ENCODE measurements around the gene CIZ1. TPM values are rescaled to one million over a fixed set of nuclear protein-coding genes. Genes with fewer than 3 reads are reported as not detected.

Gene CIZ1
- polyA plus RNA-seq, 1 of the 3 experiments (the other 2 are of a cell fraction): 37.0 TPM

GRCh38 chr9:128224877-128225276 is 33.5 kb upstream of the CIZ1 start:
- WGBS (ENCODE audit: low lambda C conversion rate): 93% methylated on average over 6 of the region's 7 CpGs
- no peak for DNase-seq
- Histone ChIP-seq H4K20me1 (ENCODE audit: insufficient read depth) (no peaks in the 10 kb centered on the region), H3F3A (replicated peaks; ENCODE audit: insufficient read depth) (no peaks in the 10 kb centered on the region), H3K9me2 (no peaks in the 10 kb centered on the region), H3K36me3 (replicated peaks in 1 of 2; ENCODE audit: control insufficient read depth in 1 of 2, insufficient read depth in 2 of 2, low read length in 1 of 2) (peaks cover 10 to 13% of the 10 kb centered on the region in 2 experiments), H3K4me1 (ENCODE audit: control insufficient read depth in 1 of 2, insufficient read depth in 2 of 2, low read depth in 1 of 2, low read length in 1 of 2) (no peaks in the 10 kb centered on the region), H3K4me2 (no peak overlapping the region), H3K79me2 (ENCODE audit: insufficient read depth) (no peaks in the 10 kb centered on the region), H3K9ac (no peak overlapping the region), H3K4me3 (ENCODE audit: low read depth in 2 of 2, low read length in 1 of 2) (no peak overlapping the region), H3K9me3 (no peaks in the 10 kb centered on the region), H3K27me3 (ENCODE audit: insufficient read depth) (no peaks in the 10 kb centered on the region), H3K27ac (ENCODE audit: low read depth in 2 of 2, low read length in 1 of 2) (no peak overlapping the region), H2AFZ (ENCODE audit: low read depth) (no peak overlapping the region)
- POLR2A ChIA-PET: no interaction called here
- CTCF ChIA-PET: no interaction called here
- TF ChIP-seq SMC3 (IDR thresholded peaks at IDR 0.05; ENCODE audit: low read depth, low read length) (no peak), ELF1 (IDR thresholded peaks at IDR 0.05) (no peak), EP300 (IDR thresholded peaks at IDR 0.05; ENCODE audit: borderline replicate concordance in 1 of 2, low read depth in 1 of 2, low read length in 1 of 2) (no peak), IRF3 (IDR thresholded peaks at IDR 0.05; ENCODE audit: low read depth, low read length) (no peak), NFIC (IDR thresholded peaks at IDR 0.05; ENCODE audit: borderline replicate concordance) (no peak), GABPA (IDR thresholded peaks at IDR 0.05; ENCODE audit: low read depth) (no peak), TAF1 (IDR thresholded peaks at IDR 0.05; ENCODE audit: borderline replicate concordance, low read depth, low read length) (no peak)
- TF ChIP-seq, protein P1, sequence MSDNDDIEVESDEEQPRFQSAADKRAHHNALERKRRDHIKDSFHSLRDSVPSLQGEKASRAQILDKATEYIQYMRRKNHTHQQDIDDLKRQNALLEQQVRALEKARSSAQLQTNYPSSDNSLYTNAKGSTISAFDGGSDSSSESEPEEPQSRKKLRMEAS (IDR thresholded peaks at IDR 0.05; ENCODE audit: low read depth): no peak

DNA sequence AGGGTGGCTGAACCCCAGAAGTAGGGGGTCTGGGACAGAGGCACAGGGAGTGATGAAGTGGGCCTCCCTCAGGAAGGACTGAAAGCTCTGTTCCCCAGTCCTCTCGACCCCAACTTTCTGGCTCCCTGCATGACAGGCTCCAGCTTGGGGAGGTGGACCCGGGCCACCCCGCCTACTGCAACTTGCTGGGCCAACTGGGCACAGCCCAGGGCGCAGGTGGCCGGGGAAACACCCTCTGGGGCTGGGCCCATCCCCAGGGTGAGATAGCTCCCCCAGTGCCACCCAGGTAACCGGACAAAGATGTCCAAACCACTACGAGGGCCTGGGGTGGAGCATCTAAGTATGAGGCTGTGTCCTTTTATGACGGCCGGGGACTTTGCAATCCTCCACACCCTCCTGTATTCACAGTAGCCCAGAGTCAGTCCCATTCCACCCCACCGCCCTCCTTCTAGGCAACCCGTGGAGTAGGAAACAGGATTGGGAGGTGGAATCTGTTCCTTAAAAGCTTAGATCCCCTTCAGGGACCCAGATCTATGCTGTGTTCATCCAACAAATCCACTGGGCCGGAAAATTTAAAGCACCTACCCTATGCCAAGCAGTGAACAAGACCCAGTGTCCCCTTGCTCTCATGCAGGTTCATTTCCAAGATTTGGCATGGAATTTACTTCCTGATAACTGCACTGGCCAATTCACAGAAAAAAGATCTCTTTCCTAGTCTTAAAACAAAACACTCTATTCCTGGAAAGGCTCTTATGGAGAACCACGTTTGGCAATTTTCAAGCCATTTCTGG is 31.7 kb upstream of the CIZ1 start:
- no peaks in the 10 kb centered on the region for H3K9me3 ChIP-seq
- CTCF ChIA-PET: interaction anchor here (1.2 kb wide), 1 partner anchor 10 kb away, joined by 3 read pairs; no protein-coding TSS in a partner anchor
- H3K4me2 ChIP-seq: no peak overlapping the region
- no peak overlapping the region for H3K4me3 ChIP-seq (ENCODE audit: low read depth in 2 of 2, low read length in 1 of 2)
- POLR2A ChIA-PET: no interaction called here
- H3K9ac ChIP-seq: no peak overlapping the region
- no peaks in the 10 kb centered on the region for H3K4me1 ChIP-seq (ENCODE audit: control insufficient read depth in 1 of 2, insufficient read depth in 2 of 2, low read depth in 1 of 2, low read length in 1 of 2)
- no peak overlapping the region for H3K27ac ChIP-seq (ENCODE audit: low read depth in 2 of 2, low read length in 1 of 2)
- H3K27me3 ChIP-seq (ENCODE audit: insufficient read depth): no peaks in the 10 kb centered on the region
- H3K79me2 ChIP-seq (ENCODE audit: insufficient read depth): no peaks in the 10 kb centered on the region
- H3K36me3 ChIP-seq (replicated peaks in 1 of 2; ENCODE audit: control insufficient read depth in 1 of 2, insufficient read depth in 2 of 2, low read length in 1 of 2): peaks cover 13 to 15% of the 10 kb centered on the region in 2 experiments
- no peak for TF ChIP-seq EP300 (IDR thresholded peaks at IDR 0.05; ENCODE audit: borderline replicate concordance in 1 of 2, low read depth in 1 of 2, low read length in 1 of 2)
- TF ChIP-seq ZBTB33 (IDR thresholded peaks at IDR 0.05; ENCODE audit: borderline replicate concordance, low read depth): no peak
- TF ChIP-seq NRF1 (IDR thresholded peaks at IDR 0.05; ENCODE audit: low read depth, low read length): no peak
- no peak for TF ChIP-seq JUND (IDR thresholded peaks at IDR 0.05)
- TF ChIP-seq IRF3 (IDR thresholded peaks at IDR 0.05; ENCODE audit: low read depth, low read length): no peak
- TF ChIP-seq MXI1 (IDR thresholded peaks at IDR 0.05; ENCODE audit: low read depth, low read length): no peak
- TF ChIP-seq FOSL2 (IDR thresholded peaks at IDR 0.05; ENCODE audit: borderline replicate concordance, low read depth): no peak
- TF ChIP-seq RAD21 (IDR thresholded peaks at IDR 0.05; ENCODE audit: low read length): no peak
- no peak for TF ChIP-seq FOXM1 (IDR thresholded peaks at IDR 0.05; ENCODE audit: low read depth)
- no peaks in the 10 kb centered on the region for H4K20me1 ChIP-seq (ENCODE audit: insufficient read depth)
- no peaks in the 10 kb centered on the region for H3F3A ChIP-seq (replicated peaks; ENCODE audit: insufficient read depth)
- 86% methylated on average over 6 of the region's 13 CpGs for WGBS (ENCODE audit: low lambda C conversion rate)
- H2AFZ ChIP-seq (ENCODE audit: low read depth): no peak overlapping the region
- H3K9me2 ChIP-seq: no peaks in the 10 kb centered on the region
- DNase-seq: no peak

All from SK-N-SH (cell line).